SKM-1 treated with dmso at 0.1 percent for 144 hours (cell line): ENCODE data around the gene OBP2B.
"Not testable (repeated sequence)": the region's sequence is repeated elsewhere in the genome, so short reads cannot be mapped to it uniquely, and the experiment has no call there.

Experiments
- DNase-seq: peaks from one replicate; lab custom pipeline; 2025; ENCODE audit not compliant: unreplicated experiment; lab: John Stamatoyannopoulos, UW

The OBP2B gene

GRCh38 chr9:133169687-133170086 lies 39.4 kb downstream of the OBP2B start:
- DNase-seq = not testable (repeated sequence)

- no peak for DNase-seq
Observed at GRCh38 chr9:133169102-133169501, 39.9 kb downstream of the OBP2B start.

- DNase-seq = no peak
Observed at GRCh38 chr9:133168432-133168831, 40.6 kb downstream of the OBP2B start.

- no peak for DNase-seq
Observed at GRCh38 chr9:133167769-133168168, 41.3 kb downstream of the OBP2B start.

GRCh38 chr9:133167096-133167730 lies 41.8 kb downstream of the OBP2B start:
- DNase-seq = no peak

- DNase-seq = no peak
Observed at GRCh38 chr9:133166392-133166791, 42.7 kb downstream of the OBP2B start.

GRCh38 chr9:133165452-133165730 lies 43.7 kb downstream of the OBP2B start:
- DNase-seq = no peak

- no peak for DNase-seq
Observed at GRCh38 chr9:133164191-133164590, 44.9 kb downstream of the OBP2B start.

GRCh38 chr9:133163504-133164172 lies 45.4 kb downstream of the OBP2B start, which contains the start of gene GBGT1:
Gene GBGT1, minus strand, starts transcription at chr9:133163914. Its CDS starts 1,502 bp downstream, at chr9:133162412.
- peak; percentile 90 for DNase-seq

- no peak for DNase-seq
Observed at GRCh38 chr9:133162861-133163503, 46.1 kb downstream of the OBP2B start.

- DNase-seq = no peak
Observed at GRCh38 chr9:133161547-133161950, 47.5 kb downstream of the OBP2B start.

- DNase-seq = peak; percentile 70
Observed at GRCh38 chr9:133160742-133161546, 48.1 kb downstream of the OBP2B start.

- DNase-seq = no peak
Observed at GRCh38 chr9:133158695-133159094, 50.4 kb downstream of the OBP2B start.
